ENCODE results near the gene C1GALT1. TPM values are rescaled to one million over a fixed set of nuclear protein-coding genes. Genes with fewer than 3 reads are reported as not detected.

C1GALT1 gene
- total and polyA plus RNA-seq, 9 of the 15 experiments (the other 6 are each of a cell fraction or from before 2014, with no cell fraction given) = 5.0 to 33.2 (median 24.1) TPM

DNA sequence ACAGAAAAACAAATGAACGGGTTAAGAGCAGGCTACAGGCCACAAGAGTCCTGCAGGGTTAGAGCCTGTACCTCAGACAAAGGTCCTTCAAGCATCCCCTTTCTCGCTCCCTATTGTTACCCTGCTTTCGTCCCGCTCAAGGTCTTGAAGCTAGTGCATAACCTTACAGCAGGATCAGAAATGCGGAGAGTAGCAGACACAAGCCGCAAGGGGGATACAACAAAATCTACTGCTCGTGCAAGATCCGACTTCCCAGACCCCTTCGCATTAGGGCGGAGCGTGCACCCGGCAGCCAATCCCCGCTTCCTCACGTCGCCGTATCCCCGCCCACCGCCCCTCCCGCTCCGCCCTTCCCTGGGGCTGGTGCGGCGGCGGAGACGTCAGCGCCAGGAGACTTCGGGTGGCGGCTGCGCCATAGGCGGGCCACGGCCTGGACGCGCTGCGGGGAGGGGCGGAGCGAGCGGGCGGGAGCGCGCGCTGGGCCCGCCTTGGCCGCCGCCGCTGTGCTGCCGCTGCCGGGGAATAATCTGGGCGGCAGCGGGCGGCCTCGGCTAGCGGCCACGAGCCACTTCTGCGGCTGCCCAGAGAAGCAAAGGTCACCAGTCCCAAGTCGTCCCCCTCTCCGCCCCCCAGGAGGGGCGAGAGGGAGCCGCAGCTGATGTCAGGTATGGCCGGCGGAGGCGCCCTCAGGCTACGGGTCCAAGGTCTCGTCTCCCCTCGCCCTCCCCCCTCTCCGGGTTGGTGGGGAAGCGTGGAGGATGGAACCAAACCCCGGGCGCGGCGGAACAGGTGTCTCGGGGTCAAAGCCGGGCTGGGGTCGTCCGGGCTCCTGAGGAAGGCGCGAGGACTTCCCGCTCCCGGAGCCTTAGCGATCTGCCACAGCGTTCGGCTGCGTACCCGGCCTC, at the start of gene C1GALT1 (continued):
- TF ChIP-seq, protein P1, sequence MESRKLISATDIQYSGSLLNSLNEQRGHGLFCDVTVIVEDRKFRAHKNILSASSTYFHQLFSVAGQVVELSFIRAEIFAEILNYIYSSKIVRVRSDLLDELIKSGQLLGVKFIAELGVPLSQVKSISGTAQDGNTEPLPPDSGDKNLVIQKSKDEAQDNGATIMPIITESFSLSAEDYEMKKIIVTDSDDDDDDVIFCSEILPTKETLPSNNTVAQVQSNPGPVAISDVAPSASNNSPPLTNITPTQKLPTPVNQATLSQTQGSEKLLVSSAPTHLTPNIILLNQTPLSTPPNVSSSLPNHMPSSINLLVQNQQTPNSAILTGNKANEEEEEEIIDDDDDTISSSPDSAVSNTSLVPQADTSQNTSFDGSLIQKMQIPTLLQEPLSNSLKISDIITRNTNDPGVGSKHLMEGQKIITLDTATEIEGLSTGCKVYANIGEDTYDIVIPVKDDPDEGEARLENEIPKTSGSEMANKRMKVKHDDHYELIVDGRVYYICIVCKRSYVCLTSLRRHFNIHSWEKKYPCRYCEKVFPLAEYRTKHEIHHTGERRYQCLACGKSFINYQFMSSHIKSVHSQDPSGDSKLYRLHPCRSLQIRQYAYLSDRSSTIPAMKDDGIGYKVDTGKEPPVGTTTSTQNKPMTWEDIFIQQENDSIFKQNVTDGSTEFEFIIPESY (CRISPR knock-in tag; IDR thresholded peaks at IDR 0.05) = 0 out of 2 replicates have a peak, but pooled peaks have one; percentile 17
- TF ChIP-seq TBP (optimal IDR thresholded peaks at IDR 0.05; ENCODE audit: low read depth, low read length) (peak; percentile 87), GATAD2B (IDR thresholded peaks at IDR 0.05; ENCODE audit: borderline replicate concordance) (peak; percentile 60; the same call in 1 of the 2 replicates), CHD1 (IDR thresholded peaks at IDR 0.05; ENCODE audit: low read length) (peak; percentile 60), ZNF224 (CRISPR knock-in tag; IDR thresholded peaks at IDR 0.05) (no peak), RBM34 (IDR thresholded peaks at IDR 0.05; ENCODE audit: borderline replicate concordance, insufficient read depth, low read length) (no peak), NFIC (IDR thresholded peaks at IDR 0.05) (peak; percentile 61), HIVEP1 (CRISPR knock-in tag; IDR thresholded peaks at IDR 0.05) (no peak), POLR2A (conservative IDR thresholded peaks at IDR 0.05) (peak; percentile 94), FOXK2 (conservative IDR thresholded peaks at IDR 0.05 in 1 of 2, IDR thresholded peaks at IDR 0.05 in 1 of 2; ENCODE audit: low read depth in 2 of 2) (peak in 1 of 2 experiments; percentile 62; a peak in 1 of 4 replicates), ETV5 (CRISPR knock-in tag; IDR thresholded peaks at IDR 0.05; ENCODE audit: low read depth) (0 out of 2 replicates have a peak, but pooled peaks have one; percentile 3), PHF8 (IDR thresholded peaks at IDR 0.05; ENCODE audit: borderline replicate concordance, low read length) (peak; percentile 80), NFRKB (IDR thresholded peaks at IDR 0.05; ENCODE audit: low read depth) (peak; percentile 14; the same call in 1 of the 2 replicates), E2F3 (CRISPR knock-in tag; IDR thresholded peaks at IDR 0.05) (peak; percentile 22; the same call in 1 of the 2 replicates), ZNF644 (tag; IDR thresholded peaks at IDR 0.05; ENCODE audit: low read depth) (no peak), KAT2B (IDR thresholded peaks at IDR 0.05; ENCODE audit: low read depth, low read length) (no peak)
- TF ChIP-seq, protein P2, sequence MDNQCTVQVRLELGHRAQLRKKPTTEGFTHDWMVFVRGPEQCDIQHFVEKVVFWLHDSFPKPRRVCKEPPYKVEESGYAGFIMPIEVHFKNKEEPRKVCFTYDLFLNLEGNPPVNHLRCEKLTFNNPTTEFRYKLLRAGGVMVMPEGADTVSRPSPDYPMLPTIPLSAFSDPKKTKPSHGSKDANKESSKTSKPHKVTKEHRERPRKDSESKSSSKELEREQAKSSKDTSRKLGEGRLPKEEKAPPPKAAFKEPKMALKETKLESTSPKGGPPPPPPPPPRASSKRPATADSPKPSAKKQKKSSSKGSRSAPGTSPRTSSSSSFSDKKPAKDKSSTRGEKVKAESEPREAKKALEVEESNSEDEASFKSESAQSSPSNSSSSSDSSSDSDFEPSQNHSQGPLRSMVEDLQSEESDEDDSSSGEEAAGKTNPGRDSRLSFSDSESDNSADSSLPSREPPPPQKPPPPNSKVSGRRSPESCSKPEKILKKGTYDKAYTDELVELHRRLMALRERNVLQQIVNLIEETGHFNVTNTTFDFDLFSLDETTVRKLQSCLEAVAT (IDR thresholded peaks at IDR 0.05) = peak in 1 of 2 experiments; percentile 58; a peak in 1 of 4 replicates
- TF ChIP-seq, protein P3, sequence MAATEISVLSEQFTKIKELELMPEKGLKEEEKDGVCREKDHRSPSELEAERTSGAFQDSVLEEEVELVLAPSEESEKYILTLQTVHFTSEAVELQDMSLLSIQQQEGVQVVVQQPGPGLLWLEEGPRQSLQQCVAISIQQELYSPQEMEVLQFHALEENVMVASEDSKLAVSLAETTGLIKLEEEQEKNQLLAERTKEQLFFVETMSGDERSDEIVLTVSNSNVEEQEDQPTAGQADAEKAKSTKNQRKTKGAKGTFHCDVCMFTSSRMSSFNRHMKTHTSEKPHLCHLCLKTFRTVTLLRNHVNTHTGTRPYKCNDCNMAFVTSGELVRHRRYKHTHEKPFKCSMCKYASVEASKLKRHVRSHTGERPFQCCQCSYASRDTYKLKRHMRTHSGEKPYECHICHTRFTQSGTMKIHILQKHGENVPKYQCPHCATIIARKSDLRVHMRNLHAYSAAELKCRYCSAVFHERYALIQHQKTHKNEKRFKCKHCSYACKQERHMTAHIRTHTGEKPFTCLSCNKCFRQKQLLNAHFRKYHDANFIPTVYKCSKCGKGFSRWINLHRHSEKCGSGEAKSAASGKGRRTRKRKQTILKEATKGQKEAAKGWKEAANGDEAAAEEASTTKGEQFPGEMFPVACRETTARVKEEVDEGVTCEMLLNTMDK (IDR thresholded peaks at IDR 0.05; ENCODE audit: borderline replicate concordance, insufficient read depth, low read depth, low read length, poor library complexity, severe bottlenecking) = peak; percentile 51
- TF ChIP-seq, protein P4, sequence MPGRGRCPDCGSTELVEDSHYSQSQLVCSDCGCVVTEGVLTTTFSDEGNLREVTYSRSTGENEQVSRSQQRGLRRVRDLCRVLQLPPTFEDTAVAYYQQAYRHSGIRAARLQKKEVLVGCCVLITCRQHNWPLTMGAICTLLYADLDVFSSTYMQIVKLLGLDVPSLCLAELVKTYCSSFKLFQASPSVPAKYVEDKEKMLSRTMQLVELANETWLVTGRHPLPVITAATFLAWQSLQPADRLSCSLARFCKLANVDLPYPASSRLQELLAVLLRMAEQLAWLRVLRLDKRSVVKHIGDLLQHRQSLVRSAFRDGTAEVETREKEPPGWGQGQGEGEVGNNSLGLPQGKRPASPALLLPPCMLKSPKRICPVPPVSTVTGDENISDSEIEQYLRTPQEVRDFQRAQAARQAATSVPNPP (IDR thresholded peaks at IDR 0.05; ENCODE audit: borderline replicate concordance, insufficient read depth, insufficient read length) = no peak

Measured in K562 (cell line).